ENCODE measurements around the gene ADAMTSL1.

GRCh38 chr9:18639911-18640310 lies 166.0 kb downstream of the ADAMTSL1 start:
- TF ChIP-seq CTCF (IDR thresholded peaks at IDR 0.05) (no peak), ZFX (IDR thresholded peaks at IDR 0.05; ENCODE audit: borderline replicate concordance) (no peak)

All from 22Rv1 (cell line).